HCT116 (cell line): ENCODE measurements around the gene NBEAL2. TPM values are rescaled to one million over a fixed set of nuclear protein-coding genes. Genes with fewer than 3 reads are reported as not detected.

Experiments used
- ATAC-seq: fragments of 200-7000 bp; cut with Tn5 transposase; 2 replicates; pipeline ENCODE4 v1.9.1; 2020; ENCODE audit warnings: mild to moderate bottlenecking, moderate library complexity
- BruUV-seq: library from RNA; stranded (reverse); fragments of 400-500 nt; replicated peaks from 2 replicates; lab custom pipeline; 2021; lab: Mats Ljungman, UMichigan
- CTCF ChIA-PET: fragments of 300-600 bp; sonication (Branson Sonifier 250); formaldehyde crosslinking; loops from one replicate; lab custom pipeline; 2021; ENCODE audit warnings: antibody characterized with exemption; lab: Charles Lee
- POLR2A ChIA-PET: fragments of 300-600, 350-600 bp; sonication (Branson Sonifier 250); formaldehyde crosslinking; loops from one replicate; lab custom pipeline; 2021; ENCODE audit warnings: antibody characterized with exemption; lab: Charles Lee
- RAD21 ChIA-PET, 2 experiments: fragments of 300-600 bp; sonication (Branson Sonifier 250); formaldehyde crosslinking; loops; one replicate each; lab custom pipeline; 2023; ENCODE audit warnings: low total read pairs in 2 of 2; ENCODE audit not compliant: uncharacterized antibody in 2 of 2, unreplicated experiment in 2 of 2, low non-redundant PET in 1 of 2; lab: Charles Lee
- DNase-seq: peaks from one replicate; pipeline ENCODE4 v3.0.0-alpha.2; 2010; ENCODE audit warnings: low read depth, low spot score
- H2AFZ ChIP-seq: fragments of 200-600 bp; shearing (Covaris generic), sonication (generic); 2 replicates; pipeline ENCODE4 v1.6.1; 2017; ENCODE audit warnings: low read depth, mixed run types, mixed read lengths, antibody characterized with exemption, low read length; ENCODE audit not compliant: poor library complexity, severe bottlenecking
- H3K27ac ChIP-seq: 2 replicates; pipeline ENCODE4 v1.5.1; 2012; ENCODE audit warnings: low read depth, low read length
- H3K27me3 ChIP-seq: fragments of 200-600 bp; sonication (generic); 2 replicates; pipeline ENCODE4 v1.6.1; 2016; ENCODE audit warnings: mixed run types, low read length, mixed read lengths; ENCODE audit not compliant: insufficient read depth
- H3K36me3 ChIP-seq, 2 experiments: fragments of 200-500 bp in 1 of 2; fragments of 200-600 bp in 1 of 2; sonication (Bioruptor generic) in 1 of 2; sonication (generic) in 1 of 2; 2 replicates each; pipeline versions ENCODE4 v1.5.1 to v1.6.1; 2014 to 2016; ENCODE audit warnings: low read length in 2 of 2, inconsistent platforms in 1 of 2, mixed read lengths in 1 of 2, mixed run types in 1 of 2; ENCODE audit not compliant: insufficient read depth in 2 of 2, control insufficient read depth in 1 of 2
- H3K4me1 ChIP-seq, 2 experiments: fragments of 200-600 bp in 1 of 2; sonication (generic) in 1 of 2; 2 replicates each; pipeline versions ENCODE4 v1.5.1 to v1.6.1; 2012 to 2017; ENCODE audit warnings: low read length in 2 of 2, inconsistent platforms in 1 of 2, mild to moderate bottlenecking in 1 of 2, mixed read lengths in 1 of 2, mixed run types in 1 of 2, moderate library complexity in 1 of 2; ENCODE audit not compliant: insufficient read depth in 2 of 2, control insufficient read depth in 1 of 2
- H3K4me2 ChIP-seq: fragments of 200-600 bp; sonication (generic); 2 replicates; pipeline ENCODE4 v1.6.1; 2017; ENCODE audit warnings: mixed run types, low read length, mixed read lengths
- H3K4me3 ChIP-seq, 2 experiments: fragments of 200-600 bp in 1 of 2; sonication (generic) in 1 of 2; replicated peaks in 1 of 2; 2 replicates each; pipeline ENCODE4 v1.5.1; 2011 to 2016; ENCODE audit warnings: low read length in 2 of 2, control low read depth in 1 of 2, low read depth in 1 of 2, mild to moderate bottlenecking in 1 of 2, mixed read lengths in 1 of 2, mixed run types in 1 of 2
- H3K79me2 ChIP-seq: fragments of 200-600 bp; sonication (generic); 2 replicates; pipeline ENCODE4 v1.6.1; 2017; ENCODE audit warnings: mild to moderate bottlenecking, mixed run types, low read length, moderate library complexity, mixed read lengths; ENCODE audit not compliant: insufficient read depth
- H3K9ac ChIP-seq: fragments of 200-600 bp; sonication (generic); 2 replicates; pipeline ENCODE4 v1.6.1; 2016; ENCODE audit warnings: low read length, mixed read lengths
- H3K9me2 ChIP-seq: fragments of 200-600 bp; sonication (generic), shearing (Covaris generic); 2 replicates; pipeline ENCODE4 v1.6.1; 2017; ENCODE audit warnings: mixed run types, mild to moderate bottlenecking, moderate library complexity; ENCODE audit not compliant: insufficient read depth
- H3K9me3 ChIP-seq, 2 experiments: fragments of 200-500 bp in 1 of 2; fragments of 200-600 bp in 1 of 2; sonication (Bioruptor generic) in 1 of 2; sonication (generic) in 1 of 2; 2 replicates each; pipeline ENCODE4 v1.6.1; 2014 to 2017; ENCODE audit warnings: low read length in 2 of 2, mixed read lengths in 2 of 2, inconsistent platforms in 1 of 2, low read depth in 1 of 2, mild to moderate bottlenecking in 1 of 2, mixed run types in 1 of 2, moderate library complexity in 1 of 2; ENCODE audit not compliant: control insufficient read depth in 1 of 2, insufficient read depth in 1 of 2
- H4K20me1 ChIP-seq: fragments of 200-600 bp; sonication (generic), shearing (Covaris generic); 2 replicates; pipeline ENCODE4 v1.6.1; 2017; ENCODE audit warnings: mixed run types, mild to moderate bottlenecking, moderate library complexity; ENCODE audit not compliant: insufficient read depth
- CBX3 ChIP-seq: IDR thresholded peaks from 2 replicates; pipeline ENCODE4 v1.6.1; 2012; ENCODE audit warnings: low read depth
- CEBPB ChIP-seq: IDR thresholded peaks from 2 replicates; pipeline ENCODE4 v1.6.1; 2012; ENCODE audit warnings: low read depth
- ELF1 ChIP-seq: IDR thresholded peaks from 2 replicates; pipeline ENCODE4 v1.6.1; 2012; ENCODE audit warnings: low read depth, borderline replicate concordance
- EZH2 ChIP-seq: fragments of 200-600 bp; sonication (generic); IDR thresholded peaks from 2 replicates; pipeline ENCODE4 v1.6.1; 2017; ENCODE audit warnings: antibody characterized with exemption, mixed run types
- EZH2phosphoT487 ChIP-seq: fragments of 200-600 bp; IDR thresholded peaks from 2 replicates; pipeline ENCODE4 v1.6.1; 2018; ENCODE audit warnings: antibody characterized with exemption, borderline replicate concordance
- JUND ChIP-seq: IDR thresholded peaks from 2 replicates; pipeline ENCODE4 v1.6.1; 2012
- POLR2A ChIP-seq: IDR thresholded peaks from 2 replicates; pipeline ENCODE4 v1.7.0; 2011; ENCODE audit warnings: borderline replicate concordance; ENCODE audit not compliant: insufficient read depth, insufficient read length; ENCODE audit errors: extremely low read depth
- POLR2AphosphoS5 ChIP-seq: IDR thresholded peaks from 2 replicates; pipeline ENCODE4 v1.6.1; 2011; ENCODE audit warnings: mild to moderate bottlenecking, low read depth, low read length, moderate library complexity
- RAD21 ChIP-seq: IDR thresholded peaks from 2 replicates; pipeline ENCODE4 v1.6.1; 2012; ENCODE audit warnings: low read depth, mild to moderate bottlenecking
- SIN3A ChIP-seq: IDR thresholded peaks from 2 replicates; pipeline ENCODE4 v1.6.1; 2012; ENCODE audit warnings: low read depth
- SP1 ChIP-seq: IDR thresholded peaks from 2 replicates; pipeline ENCODE4 v1.6.1; 2012; ENCODE audit warnings: low read depth
- SRF ChIP-seq: IDR thresholded peaks from 2 replicates; pipeline ENCODE4 v1.6.1; 2012; ENCODE audit warnings: low read depth
- ZFX ChIP-seq: fragments of 450-650 bp; IDR thresholded peaks from 2 replicates; pipeline ENCODE4 v1.6.1; 2017
- ZNF274 ChIP-seq: fragments of 200-500 bp; sonication (Bioruptor generic); IDR thresholded peaks from 2 replicates; pipeline ENCODE4 v1.6.1; 2014; ENCODE audit warnings: mild to moderate bottlenecking, low read depth, low read length, inconsistent platforms
- intact Hi-C: fragments of 100-400 bp; cut with micrococcal nuclease; formaldehyde crosslinking; loops from 2 replicates; pipeline ENCODE4 v1.10.0; 2022
- total RNA-seq: library from RNA; stranded (reverse); gene quantifications from one replicate; pipeline ENCODE4 v1.2.1, GENCODE V29; 2021; ENCODE audit not compliant: unreplicated experiment
- TF ChIP-seq, protein P1 (sequence below): IDR thresholded peaks from 2 replicates; pipeline ENCODE4 v1.6.1; 2012
- TF ChIP-seq, protein P2 (sequence below): IDR thresholded peaks from 2 replicates; pipeline ENCODE4 v1.6.1; 2012; ENCODE audit warnings: low read depth
- TF ChIP-seq, protein P3 (sequence below), 3 experiments: fragments of 200-600 bp in 1 of 3; sonication (generic) in 1 of 3; IDR thresholded peaks in 2 of 3; conservative IDR thresholded peaks in 1 of 3; 2 replicates each; pipeline ENCODE4 v1.5.1; 2012 to 2017; ENCODE audit warnings: low read depth in 2 of 3, low read length in 2 of 3, antibody characterized with exemption in 1 of 3, borderline replicate concordance in 1 of 3, control low read depth in 1 of 3, mild to moderate bottlenecking in 1 of 3, mixed read lengths in 1 of 3, mixed run types in 1 of 3, moderate library complexity in 1 of 3; ENCODE audit not compliant: insufficient read depth in 1 of 3
- TF ChIP-seq, protein P4 (sequence below): IDR thresholded peaks from 2 replicates; pipeline ENCODE4 v1.6.1; 2012

Gene NBEAL2
- total RNA-seq, 1 experiment from 2014 or later: 72.9 TPM

DNA sequence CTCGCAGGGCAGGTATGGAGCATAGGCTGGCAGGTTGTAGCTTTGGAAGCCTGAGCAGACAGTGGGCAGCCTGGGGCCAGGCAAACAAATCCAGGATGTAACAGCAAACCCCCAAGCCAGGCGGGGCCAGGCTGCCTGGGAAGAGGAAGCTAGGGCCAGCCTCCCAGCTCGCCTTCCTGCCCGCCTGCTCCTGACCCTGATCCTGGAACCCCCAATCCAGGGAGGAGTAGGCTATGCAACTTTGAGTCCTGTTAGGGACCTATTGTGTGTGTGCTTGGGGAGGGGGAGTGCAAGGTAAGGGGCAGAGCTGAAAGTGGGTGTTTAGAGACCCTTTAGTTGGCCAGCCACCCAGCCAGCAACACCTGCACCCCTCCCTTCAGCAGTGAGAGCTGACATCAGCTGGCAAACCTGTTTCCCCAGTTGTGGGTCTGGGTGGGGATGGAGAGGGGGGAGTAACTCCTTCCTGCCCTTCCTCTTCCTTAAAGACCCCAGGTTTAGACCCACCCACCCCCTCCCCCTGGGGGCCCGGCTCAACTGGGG lies 2.5 kb downstream of the NBEAL2 start:
- DNase-seq: no peak
- ATAC-seq: no peak

More for the DNA sequence above, 2.5 kb downstream of the NBEAL2 start:
- no peak overlapping the region for H2AFZ ChIP-seq
- no peaks in the 10 kb centered on the region for H3K9me3 ChIP-seq
- RAD21 ChIA-PET: no interaction called here
- intact Hi-C loops: no loop called here
- CTCF ChIA-PET: no interaction called here
- H3K4me2 ChIP-seq: peak overlapping the region; percentile 55
- H3K4me1 ChIP-seq: peaks cover 24 to 48% of the 10 kb centered on the region in 2 experiments
- H3K9me2 ChIP-seq: no peaks in the 10 kb centered on the region
- POLR2A ChIA-PET: no interaction called here
- H3K36me3 ChIP-seq: no peaks in the 10 kb centered on the region
- H3K27ac ChIP-seq: no peak overlapping the region; the same call in 1 of the 2 replicates
- H3K79me2 ChIP-seq: peaks cover 56% of the 10 kb centered on the region
- H3K9ac ChIP-seq: 0 out of 2 replicates have a peak overlapping the region, but pooled peaks have one; percentile 20
- H3K4me3 ChIP-seq: no peak overlapping the region
- no peaks in the 10 kb centered on the region for H3K27me3 ChIP-seq
- TF ChIP-seq SRF (no peak), POLR2A (no peak), ZNF274 (no peak), RAD21 (no peak), JUND (no peak), EZH2phosphoT487 (no peak), ELF1 (no peak), CBX3 (no peak), SP1 (no peak), POLR2AphosphoS5 (no peak), CEBPB (no peak), ZFX (no peak), SIN3A (no peak), EZH2 (no peak)
- TF ChIP-seq, protein P1, sequence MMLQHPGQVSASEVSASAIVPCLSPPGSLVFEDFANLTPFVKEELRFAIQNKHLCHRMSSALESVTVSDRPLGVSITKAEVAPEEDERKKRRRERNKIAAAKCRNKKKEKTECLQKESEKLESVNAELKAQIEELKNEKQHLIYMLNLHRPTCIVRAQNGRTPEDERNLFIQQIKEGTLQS: no peak
- TF ChIP-seq, protein P2, sequence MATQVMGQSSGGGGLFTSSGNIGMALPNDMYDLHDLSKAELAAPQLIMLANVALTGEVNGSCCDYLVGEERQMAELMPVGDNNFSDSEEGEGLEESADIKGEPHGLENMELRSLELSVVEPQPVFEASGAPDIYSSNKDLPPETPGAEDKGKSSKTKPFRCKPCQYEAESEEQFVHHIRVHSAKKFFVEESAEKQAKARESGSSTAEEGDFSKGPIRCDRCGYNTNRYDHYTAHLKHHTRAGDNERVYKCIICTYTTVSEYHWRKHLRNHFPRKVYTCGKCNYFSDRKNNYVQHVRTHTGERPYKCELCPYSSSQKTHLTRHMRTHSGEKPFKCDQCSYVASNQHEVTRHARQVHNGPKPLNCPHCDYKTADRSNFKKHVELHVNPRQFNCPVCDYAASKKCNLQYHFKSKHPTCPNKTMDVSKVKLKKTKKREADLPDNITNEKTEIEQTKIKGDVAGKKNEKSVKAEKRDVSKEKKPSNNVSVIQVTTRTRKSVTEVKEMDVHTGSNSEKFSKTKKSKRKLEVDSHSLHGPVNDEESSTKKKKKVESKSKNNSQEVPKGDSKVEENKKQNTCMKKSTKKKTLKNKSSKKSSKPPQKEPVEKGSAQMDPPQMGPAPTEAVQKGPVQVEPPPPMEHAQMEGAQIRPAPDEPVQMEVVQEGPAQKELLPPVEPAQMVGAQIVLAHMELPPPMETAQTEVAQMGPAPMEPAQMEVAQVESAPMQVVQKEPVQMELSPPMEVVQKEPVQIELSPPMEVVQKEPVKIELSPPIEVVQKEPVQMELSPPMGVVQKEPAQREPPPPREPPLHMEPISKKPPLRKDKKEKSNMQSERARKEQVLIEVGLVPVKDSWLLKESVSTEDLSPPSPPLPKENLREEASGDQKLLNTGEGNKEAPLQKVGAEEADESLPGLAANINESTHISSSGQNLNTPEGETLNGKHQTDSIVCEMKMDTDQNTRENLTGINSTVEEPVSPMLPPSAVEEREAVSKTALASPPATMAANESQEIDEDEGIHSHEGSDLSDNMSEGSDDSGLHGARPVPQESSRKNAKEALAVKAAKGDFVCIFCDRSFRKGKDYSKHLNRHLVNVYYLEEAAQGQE: no peak
- TF ChIP-seq, protein P3, sequence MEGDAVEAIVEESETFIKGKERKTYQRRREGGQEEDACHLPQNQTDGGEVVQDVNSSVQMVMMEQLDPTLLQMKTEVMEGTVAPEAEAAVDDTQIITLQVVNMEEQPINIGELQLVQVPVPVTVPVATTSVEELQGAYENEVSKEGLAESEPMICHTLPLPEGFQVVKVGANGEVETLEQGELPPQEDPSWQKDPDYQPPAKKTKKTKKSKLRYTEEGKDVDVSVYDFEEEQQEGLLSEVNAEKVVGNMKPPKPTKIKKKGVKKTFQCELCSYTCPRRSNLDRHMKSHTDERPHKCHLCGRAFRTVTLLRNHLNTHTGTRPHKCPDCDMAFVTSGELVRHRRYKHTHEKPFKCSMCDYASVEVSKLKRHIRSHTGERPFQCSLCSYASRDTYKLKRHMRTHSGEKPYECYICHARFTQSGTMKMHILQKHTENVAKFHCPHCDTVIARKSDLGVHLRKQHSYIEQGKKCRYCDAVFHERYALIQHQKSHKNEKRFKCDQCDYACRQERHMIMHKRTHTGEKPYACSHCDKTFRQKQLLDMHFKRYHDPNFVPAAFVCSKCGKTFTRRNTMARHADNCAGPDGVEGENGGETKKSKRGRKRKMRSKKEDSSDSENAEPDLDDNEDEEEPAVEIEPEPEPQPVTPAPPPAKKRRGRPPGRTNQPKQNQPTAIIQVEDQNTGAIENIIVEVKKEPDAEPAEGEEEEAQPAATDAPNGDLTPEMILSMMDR (IDR thresholded peaks at IDR 0.05 in 2 of 3, conservative IDR thresholded peaks at IDR 0.05 in 1 of 3; ENCODE audit: borderline replicate concordance in 1 of 3, insufficient read depth in 1 of 3, low read depth in 2 of 3, low read length in 2 of 3): no peak
- TF ChIP-seq, protein P4, sequence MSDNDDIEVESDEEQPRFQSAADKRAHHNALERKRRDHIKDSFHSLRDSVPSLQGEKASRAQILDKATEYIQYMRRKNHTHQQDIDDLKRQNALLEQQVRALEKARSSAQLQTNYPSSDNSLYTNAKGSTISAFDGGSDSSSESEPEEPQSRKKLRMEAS: no peak
- H4K20me1 ChIP-seq: no peaks in the 10 kb centered on the region
- BruUV-seq: no TSS peak
